Neural progenitor cell (in vitro differentiated cells): Measurements from ENCODE around the gene ATP11A. TPM values are rescaled to one million over a fixed set of nuclear protein-coding genes. Genes with fewer than 3 reads are reported as not detected.
A peak's percentile ranks its signal among the peaks of the same experiment; 100 is the strongest.

Experiments
- DNase-seq: peaks from one replicate; pipeline ENCODE4 v3.0.0-alpha.2; 2016; ENCODE audit warnings: low spot score
- H2AFZ ChIP-seq: fragments of 200-600 bp; sonication (generic); replicated peaks from 2 replicates; pipeline ENCODE4 v1.6.1; 2016; ENCODE audit warnings: antibody characterized with exemption
- H3F3A ChIP-seq: fragments of 200-600 bp; sonication (generic); 2 replicates; pipeline ENCODE4 v1.6.1; 2016; ENCODE audit warnings: antibody characterized with exemption, low read depth
- H3K27ac ChIP-seq: fragments of 200-600 bp; sonication (generic); 2 replicates; pipeline ENCODE4 v1.5.1; 2016; ENCODE audit warnings: mild to moderate bottlenecking
- H3K27me3 ChIP-seq: fragments of 200-600 bp; sonication (generic); 2 replicates; pipeline ENCODE4 v1.6.1; 2016; ENCODE audit warnings: mild to moderate bottlenecking, moderate library complexity
- H3K36me3 ChIP-seq: fragments of 200-600 bp; sonication (generic); 2 replicates; pipeline ENCODE4 v1.5.1; 2016
- H3K4me1 ChIP-seq: fragments of 200-600 bp; sonication (generic); 2 replicates; pipeline ENCODE4 v1.6.1; 2016; ENCODE audit warnings: mixed run types
- H3K4me2 ChIP-seq: fragments of 200-600 bp; sonication (generic); 2 replicates; pipeline ENCODE4 v1.6.1; 2016
- H3K4me3 ChIP-seq: fragments of 200-600 bp; sonication (generic); 2 replicates; pipeline ENCODE4 v1.5.1; 2016
- H3K79me2 ChIP-seq: fragments of 200-600 bp; sonication (generic); 2 replicates; pipeline ENCODE4 v1.6.1; 2016; ENCODE audit warnings: low read depth
- H3K9ac ChIP-seq: fragments of 200-600 bp; sonication (generic); 2 replicates; pipeline ENCODE4 v1.6.1; 2016
- H3K9me3 ChIP-seq: fragments of 200-600 bp; sonication (generic); 2 replicates; pipeline ENCODE4 v1.5.1; 2016; ENCODE audit warnings: low read depth
- H4K20me1 ChIP-seq: fragments of 200-600 bp; sonication (generic); 2 replicates; pipeline ENCODE4 v1.6.1; 2016; ENCODE audit warnings: low read depth
- H3K27ac Mint-ChIP-seq: 3 replicates; pipeline ENCODE4 v1.8.0; 2021; ENCODE audit warnings: mixed read lengths
- H3K27me3 Mint-ChIP-seq: 2 replicates; pipeline ENCODE4 v1.8.0; 2022; ENCODE audit warnings: low read depth, mild to moderate bottlenecking, inconsistent platforms, moderate library complexity, mixed read lengths; ENCODE audit not compliant: insufficient read depth
- H3K36me3 Mint-ChIP-seq: 3 replicates; pipeline ENCODE4 v1.8.0; 2021; ENCODE audit warnings: mixed read lengths
- H3K4me1 Mint-ChIP-seq: 3 replicates; pipeline ENCODE4 v1.8.0; 2021; ENCODE audit warnings: mixed read lengths
- H3K4me3 Mint-ChIP-seq: 3 replicates; pipeline ENCODE4 v1.8.0; 2021; ENCODE audit warnings: mild to moderate bottlenecking, moderate library complexity, mixed read lengths
- H3K9me3 Mint-ChIP-seq: 3 replicates; pipeline ENCODE4 v1.8.0; 2020; ENCODE audit warnings: mixed read lengths
- CTCF ChIP-seq: fragments of 200-600 bp; sonication (generic); IDR thresholded peaks from 2 replicates; pipeline ENCODE4 v1.5.1; 2017; ENCODE audit warnings: antibody characterized with exemption, mild to moderate bottlenecking
- EZH2 ChIP-seq: fragments of 200-600 bp; sonication (generic); IDR thresholded peaks from 2 replicates; pipeline ENCODE4 v1.6.1; 2017; ENCODE audit warnings: antibody characterized with exemption, mild to moderate bottlenecking, moderate library complexity
- EZH2phosphoT487 ChIP-seq: fragments of 200-600 bp; sonication (generic); IDR thresholded peaks from 2 replicates; pipeline ENCODE4 v1.6.1; 2017; ENCODE audit warnings: antibody characterized with exemption
- total RNA-seq: library from RNA; depleted of rRNA; stranded (reverse); fragments of >200 nt; gene quantifications from 2 replicates; pipeline ENCODE4 v1.2.3, GENCODE V29; 2015; ENCODE audit warnings: low replicate concordance

Gene ATP11A
- total RNA-seq, 1 donor from 2014 or later, result 12.6 TPM

- Histone ChIP-seq H3F3A (peaks cover 17% of the 10 kb centered on the region), H3K4me3 (no peak overlapping the region), H3K36me3 (no peaks in the 10 kb centered on the region), H3K4me1 (peaks cover 27% of the 10 kb centered on the region), H3K4me2 (no peak overlapping the region), H3K9me3 (no peaks in the 10 kb centered on the region), H2AFZ (no peak overlapping the region), H3K27me3 (no peaks in the 10 kb centered on the region), H3K27ac (no peak overlapping the region), H3K79me2 (peaks cover 26% of the 10 kb centered on the region), H3K9ac (no peak overlapping the region), H4K20me1 (peaks cover 13% of the 10 kb centered on the region)
- Mint-ChIP-seq H3K27ac (peak overlapping the region; percentile 4), H3K4me1 (peaks cover 43% of the 10 kb centered on the region), H3K4me3 (no peak overlapping the region), H3K36me3 (peaks cover 33% of the 10 kb centered on the region), H3K9me3 (peaks cover 9% of the 10 kb centered on the region), H3K27me3 (peaks cover 11% of the 10 kb centered on the region)
- DNase-seq, result no peak
- TF ChIP-seq EZH2 (no peak), EZH2phosphoT487 (no peak), CTCF (no peak)
Observed at GRCh38 chr13:112760931-112761330, 71.1 kb downstream of the ATP11A start.

GRCh38 chr13:112761701-112762689 lies 72.2 kb downstream of the ATP11A start:
- Mint-ChIP-seq H3K4me1 (peaks cover 40% of the 10 kb centered on the region), H3K27ac (peak overlapping the region; percentile 89), H3K27me3 (peaks cover 11% of the 10 kb centered on the region), H3K36me3 (peaks cover 34% of the 10 kb centered on the region), H3K9me3 (peaks cover 9% of the 10 kb centered on the region), H3K4me3 (no peak overlapping the region)
- Histone ChIP-seq H3F3A (peaks cover 11% of the 10 kb centered on the region), H3K79me2 (peaks cover 16% of the 10 kb centered on the region), H3K9ac (no peak overlapping the region), H3K4me3 (no peak overlapping the region), H3K9me3 (no peaks in the 10 kb centered on the region), H4K20me1 (peaks cover 12% of the 10 kb centered on the region), H3K27ac (no peak overlapping the region), H3K4me1 (peaks cover 17% of the 10 kb centered on the region), H3K27me3 (no peaks in the 10 kb centered on the region), H3K36me3 (no peaks in the 10 kb centered on the region), H2AFZ (no peak overlapping the region), H3K4me2 (peak overlapping the region; percentile 32)
- DNase-seq, result peak; percentile 54
- TF ChIP-seq EZH2 (no peak), CTCF (no peak), EZH2phosphoT487 (no peak)

- H3K9ac ChIP-seq, result no peak overlapping the region
- DNase-seq, result no peak
- peaks cover 6% of the 10 kb centered on the region for H3K9me3 Mint-ChIP-seq
- peaks cover 4% of the 10 kb centered on the region for H3F3A ChIP-seq
- H3K4me1 ChIP-seq, result peaks cover 11% of the 10 kb centered on the region
- no peak overlapping the region for H3K4me3 ChIP-seq
- H3K4me2 ChIP-seq, result no peak overlapping the region
- H3K79me2 ChIP-seq, result peaks cover 11% of the 10 kb centered on the region
- no peak for TF ChIP-seq EZH2
- TF ChIP-seq EZH2phosphoT487, result no peak
- H3K27me3 Mint-ChIP-seq, result peaks cover 11% of the 10 kb centered on the region
- no peaks in the 10 kb centered on the region for H3K27me3 ChIP-seq
- no peak overlapping the region for H3K27ac ChIP-seq
- H3K36me3 Mint-ChIP-seq, result peaks cover 33% of the 10 kb centered on the region
- peaks cover 33% of the 10 kb centered on the region for H3K4me1 Mint-ChIP-seq
- no peak overlapping the region for H3K4me3 Mint-ChIP-seq
- no peak overlapping the region for H2AFZ ChIP-seq
- no peaks in the 10 kb centered on the region for H3K36me3 ChIP-seq
- no peaks in the 10 kb centered on the region for H3K9me3 ChIP-seq
- H4K20me1 ChIP-seq, result peaks cover 14% of the 10 kb centered on the region
- H3K27ac Mint-ChIP-seq, result peak overlapping the region; percentile 89
Observed at GRCh38 chr13:112762690-112763080, 72.8 kb downstream of the ATP11A start.

- no peak overlapping the region for H3K4me2 ChIP-seq
- no peak overlapping the region for H3K27ac ChIP-seq
- peaks cover 27% of the 10 kb centered on the region for H3K36me3 Mint-ChIP-seq
- DNase-seq, result no peak
- peaks cover 10% of the 10 kb centered on the region for H3K27me3 Mint-ChIP-seq
- H3K9ac ChIP-seq, result no peak overlapping the region
- peaks cover 25% of the 10 kb centered on the region for H4K20me1 ChIP-seq
- H3K27ac Mint-ChIP-seq, result no peak overlapping the region
- H3K9me3 Mint-ChIP-seq, result peaks cover under 1% of the 10 kb centered on the region
- TF ChIP-seq CTCF, result no peak
- no peak for TF ChIP-seq EZH2
- TF ChIP-seq EZH2phosphoT487, result no peak
- no peak overlapping the region for H3K4me3 ChIP-seq
- H3K4me1 Mint-ChIP-seq, result peaks cover 32% of the 10 kb centered on the region
- peaks cover 3% of the 10 kb centered on the region for H3F3A ChIP-seq
- no peak overlapping the region for H2AFZ ChIP-seq
- H3K4me3 Mint-ChIP-seq, result no peak overlapping the region
- peaks cover 10% of the 10 kb centered on the region for H3K4me1 ChIP-seq
- peaks cover 6% of the 10 kb centered on the region for H3K79me2 ChIP-seq
- no peaks in the 10 kb centered on the region for H3K27me3 ChIP-seq
- no peaks in the 10 kb centered on the region for H3K9me3 ChIP-seq
- H3K36me3 ChIP-seq, result no peaks in the 10 kb centered on the region
Observed at GRCh38 chr13:112764028-112764427, 74.2 kb downstream of the ATP11A start.
